DND-41 (cell line): ENCODE results near the gene MYOM1.

Experiments used
- EZH2 ChIP-seq: IDR thresholded peaks from 3 replicates; pipeline ENCODE4 v1.6.1; 2012; ENCODE audit warnings: borderline replicate concordance, low read depth, mild to moderate bottlenecking, moderate library complexity, low read length, inconsistent platforms; ENCODE audit not compliant: severe bottlenecking
- TF ChIP-seq, protein P1 (sequence below): IDR thresholded peaks from 2 replicates; pipeline ENCODE4 v1.5.1; 2012; ENCODE audit warnings: borderline replicate concordance, low read length, moderate library complexity, mild to moderate bottlenecking; ENCODE audit not compliant: poor library complexity, severe bottlenecking; ENCODE audit errors: extremely low read depth

DNA sequence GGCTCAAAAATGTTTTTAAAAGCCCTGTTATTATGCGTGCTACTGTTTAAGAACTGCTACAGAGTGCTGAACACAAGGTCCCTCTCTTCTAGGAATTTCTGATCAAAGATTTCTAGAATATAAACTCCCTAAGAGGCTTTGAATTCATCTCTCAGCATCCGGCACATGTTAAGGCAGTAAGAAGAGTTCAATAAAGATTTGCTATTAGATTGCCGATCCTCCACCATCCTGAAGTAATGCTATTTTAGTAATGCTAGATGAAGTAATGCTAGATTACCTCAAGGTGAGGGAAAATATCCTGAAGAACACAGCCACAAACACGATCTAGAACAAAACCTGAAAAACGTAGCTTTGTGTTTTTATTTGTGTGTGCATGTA lies 41.2 kb upstream of the MYOM1 start:
- TF ChIP-seq, protein P1, sequence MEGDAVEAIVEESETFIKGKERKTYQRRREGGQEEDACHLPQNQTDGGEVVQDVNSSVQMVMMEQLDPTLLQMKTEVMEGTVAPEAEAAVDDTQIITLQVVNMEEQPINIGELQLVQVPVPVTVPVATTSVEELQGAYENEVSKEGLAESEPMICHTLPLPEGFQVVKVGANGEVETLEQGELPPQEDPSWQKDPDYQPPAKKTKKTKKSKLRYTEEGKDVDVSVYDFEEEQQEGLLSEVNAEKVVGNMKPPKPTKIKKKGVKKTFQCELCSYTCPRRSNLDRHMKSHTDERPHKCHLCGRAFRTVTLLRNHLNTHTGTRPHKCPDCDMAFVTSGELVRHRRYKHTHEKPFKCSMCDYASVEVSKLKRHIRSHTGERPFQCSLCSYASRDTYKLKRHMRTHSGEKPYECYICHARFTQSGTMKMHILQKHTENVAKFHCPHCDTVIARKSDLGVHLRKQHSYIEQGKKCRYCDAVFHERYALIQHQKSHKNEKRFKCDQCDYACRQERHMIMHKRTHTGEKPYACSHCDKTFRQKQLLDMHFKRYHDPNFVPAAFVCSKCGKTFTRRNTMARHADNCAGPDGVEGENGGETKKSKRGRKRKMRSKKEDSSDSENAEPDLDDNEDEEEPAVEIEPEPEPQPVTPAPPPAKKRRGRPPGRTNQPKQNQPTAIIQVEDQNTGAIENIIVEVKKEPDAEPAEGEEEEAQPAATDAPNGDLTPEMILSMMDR, result no peak
- no peak for TF ChIP-seq EZH2
